HG03175 (cell line): ENCODE measurements around the gene MPV17.
"Not testable (repeated sequence)": the region's sequence is repeated elsewhere in the genome, so short reads cannot be mapped to it uniquely, and the experiment has no call there.

Experiments
- ATAC-seq: cut with Tn5 transposase; IDR thresholded peaks from one replicate; pipeline ENCODE4 v1.9.1; 2021; ENCODE audit warnings: mild to moderate bottlenecking, moderate library complexity; ENCODE audit not compliant: unreplicated experiment

Gene MPV17

DNA sequence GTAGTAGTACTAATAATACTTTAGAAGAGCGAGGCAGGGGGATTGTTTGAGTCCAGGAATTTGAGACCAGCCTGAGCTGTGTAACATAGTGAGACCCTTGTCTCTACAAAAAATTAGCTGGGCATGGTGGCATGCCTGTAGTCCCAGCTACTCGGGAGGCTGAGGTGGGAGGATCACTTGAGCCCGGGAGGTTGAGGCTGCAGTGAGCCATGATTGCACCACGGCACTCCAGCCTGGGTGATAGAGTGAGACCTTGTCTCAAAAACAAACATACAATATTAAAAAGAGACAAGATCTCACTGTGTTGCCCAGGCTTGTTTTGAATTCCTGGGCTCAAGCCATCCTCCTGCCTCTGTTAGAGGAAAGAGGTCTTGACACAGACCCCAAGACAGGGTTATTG, 22.3 kb downstream of the MPV17 start:
- ATAC-seq = not testable (repeated sequence)

GRCh38 chr2:27298391-27299080, 24.4 kb downstream of the MPV17 start:
- ATAC-seq = no peak

- ATAC-seq = no peak
Observed at GRCh38 chr2:27297195-27297594, 25.7 kb downstream of the MPV17 start.

DNA sequence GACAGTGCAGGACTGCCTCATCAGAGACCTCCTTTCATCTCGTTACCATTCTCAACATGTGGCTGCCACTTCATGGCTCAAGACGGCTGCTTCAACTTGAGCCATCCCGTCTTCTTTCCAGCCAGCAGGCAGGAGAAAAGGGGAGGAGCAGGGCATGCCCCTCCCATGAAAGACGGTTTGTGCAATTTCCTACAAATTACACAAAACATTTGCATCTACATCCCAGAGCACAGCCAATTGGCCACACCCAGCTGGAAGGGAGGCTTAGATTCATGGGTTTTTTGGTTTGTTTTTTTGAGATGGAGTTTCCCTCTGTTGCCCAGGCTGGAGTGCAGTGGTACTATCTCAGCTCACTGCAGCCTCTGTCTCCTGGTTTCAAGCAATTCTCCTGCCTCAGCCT, 26.4 kb downstream of the MPV17 start:
- no peak for ATAC-seq

DNA sequence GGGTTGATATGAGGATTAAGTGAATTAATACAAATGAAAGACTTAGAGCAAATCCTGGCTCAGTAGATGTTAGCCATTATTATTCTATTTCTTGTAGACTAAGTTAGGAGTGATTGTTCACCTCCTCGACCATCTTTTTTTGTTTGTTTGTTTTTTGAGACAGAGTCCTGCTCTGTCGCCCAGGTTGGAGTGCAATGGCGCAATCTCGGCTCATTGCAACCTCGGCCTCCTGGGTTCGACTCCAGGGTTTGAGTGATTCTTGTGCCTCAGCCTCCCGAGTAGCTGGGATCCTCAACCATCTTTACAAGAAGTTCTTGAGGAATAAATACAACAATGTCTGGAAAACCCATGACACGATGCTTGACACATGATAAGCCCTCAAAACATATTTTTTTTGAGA, 28.0 kb downstream of the MPV17 start:
- no peak for ATAC-seq

DNA sequence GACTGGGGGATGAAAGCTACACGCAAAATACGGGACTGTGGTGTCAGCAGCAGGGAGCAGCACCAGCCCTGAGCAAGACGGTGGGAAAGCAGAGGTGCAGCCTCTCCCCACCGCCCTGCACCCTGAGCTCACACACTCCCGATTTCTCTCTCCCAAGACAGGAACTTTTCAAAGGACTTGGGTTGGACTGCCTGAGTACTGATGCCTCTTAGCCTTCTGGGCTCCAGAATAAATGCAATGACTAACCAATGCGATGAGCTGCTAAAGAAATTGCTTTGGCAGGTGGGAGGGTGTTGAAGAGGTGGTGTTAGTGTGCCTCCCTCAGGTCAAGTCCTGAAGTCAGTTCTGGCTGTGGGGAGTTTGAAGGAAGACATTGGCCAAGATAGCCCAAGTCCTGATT, 31.0 kb downstream of the MPV17 start:
- no peak for ATAC-seq

DNA sequence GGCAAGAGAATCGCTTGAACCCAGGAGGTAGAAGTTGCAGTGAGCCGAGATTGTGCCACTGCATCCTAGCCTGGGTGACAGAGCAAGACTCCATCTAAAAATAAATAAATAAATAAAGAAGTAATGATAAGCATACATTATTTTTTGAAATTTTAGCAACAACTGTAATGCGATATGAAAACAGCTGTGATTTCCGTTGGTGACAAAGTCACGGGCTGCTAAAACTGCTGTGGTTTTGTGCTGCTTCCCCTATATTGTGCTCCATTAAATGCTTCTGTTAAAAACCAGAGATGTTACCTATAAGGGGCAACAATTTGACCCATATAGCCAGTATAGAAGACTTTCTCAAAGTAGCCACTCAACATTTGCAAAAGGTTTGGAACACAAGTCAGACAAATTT, 32.3 kb downstream of the MPV17 start:
- no peak for ATAC-seq

GRCh38 chr2:27288610-27289009, 34.3 kb downstream of the MPV17 start:
- ATAC-seq = no peak

DNA sequence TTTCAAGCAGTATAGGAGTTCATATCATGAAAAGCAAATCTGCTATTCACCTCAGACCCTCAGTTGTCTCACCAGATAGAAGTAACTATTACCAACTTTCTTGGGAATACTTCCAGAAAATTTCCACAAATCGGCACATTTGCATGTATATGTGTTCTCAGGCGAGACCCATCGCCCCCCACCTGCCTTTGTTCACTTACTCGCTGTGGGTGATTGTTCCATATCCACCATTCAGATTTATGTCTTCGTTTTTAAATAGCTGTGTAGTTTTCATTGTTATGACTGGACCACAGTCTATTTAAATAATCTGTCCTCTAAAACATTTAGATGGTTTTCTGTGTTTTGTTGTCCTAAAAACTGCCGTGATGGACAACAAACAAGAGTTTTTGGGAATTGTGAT, 37.4 kb downstream of the MPV17 start:
- no peak for ATAC-seq

GRCh38 chr2:27284996-27285395, 37.9 kb downstream of the MPV17 start:
- ATAC-seq = no peak

- no peak for ATAC-seq
Observed at GRCh38 chr2:27282892-27283291, 40.0 kb downstream of the MPV17 start.

- no peak for ATAC-seq
Observed at GRCh38 chr2:27281855-27282559, 40.9 kb downstream of the MPV17 start, which contains the start of gene TRIM54. TSS of gene TRIM54 (plus strand) at chr2:27282429. CDS start at chr2:27282732, 303 bp downstream.

DNA sequence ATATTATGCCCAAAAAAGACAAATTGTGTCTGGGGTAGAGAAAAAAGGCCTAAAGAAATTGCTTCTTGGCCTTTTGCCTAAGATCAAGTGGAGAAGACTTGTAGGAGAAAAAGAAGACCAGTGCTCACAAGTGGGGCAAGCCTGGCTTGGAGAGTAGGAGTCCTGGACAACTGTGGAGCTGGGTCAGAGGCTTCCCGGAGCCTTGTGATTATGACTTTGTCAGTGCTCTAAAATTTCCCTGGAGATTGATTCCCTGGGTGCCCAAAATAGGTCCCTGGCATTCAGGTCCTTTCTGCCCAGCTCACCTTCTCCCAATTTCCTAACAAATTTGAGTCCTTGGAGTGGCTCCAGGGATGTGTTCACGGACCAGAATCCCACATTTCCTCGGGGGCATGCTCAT, 41.5 kb downstream of the MPV17 start:
- no peak for ATAC-seq

GRCh38 chr2:27280826-27281225, 42.1 kb downstream of the MPV17 start:
- ATAC-seq = no peak

DNA sequence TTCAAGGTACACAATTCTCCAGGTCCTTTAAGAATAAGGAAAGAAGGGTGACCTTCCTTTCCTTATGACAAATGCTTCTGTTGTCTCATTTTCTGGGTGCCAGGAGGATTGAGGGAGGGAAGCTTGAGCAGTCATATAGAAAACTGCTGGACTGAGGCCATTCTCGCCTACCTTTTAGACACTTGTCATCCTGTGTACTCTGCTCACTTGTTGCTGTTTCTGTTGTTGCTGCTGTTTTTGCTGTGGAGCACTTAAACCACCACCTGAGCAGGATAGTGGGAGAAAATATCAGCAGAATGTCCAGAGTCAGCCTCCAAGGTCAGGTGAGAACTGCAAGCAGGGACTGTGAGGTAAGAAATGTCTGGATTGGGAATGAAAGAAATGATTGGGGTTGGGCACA, 44.9 kb downstream of the MPV17 start:
- ATAC-seq = no peak

GRCh38 chr2:27275211-27276150, 47.4 kb downstream of the MPV17 start, which contains the start of gene DNAJC5G:
TSS of gene DNAJC5G (plus strand) at chr2:27275433. CDS start at chr2:27276729, 1,296 bp downstream.
- no peak for ATAC-seq

GRCh38 chr2:27272537-27273522, 50.1 kb downstream of the MPV17 start:
- not testable (repeated sequence) for ATAC-seq

- no peak for ATAC-seq
Observed at GRCh38 chr2:27271631-27272340, 51.1 kb downstream of the MPV17 start.

DNA sequence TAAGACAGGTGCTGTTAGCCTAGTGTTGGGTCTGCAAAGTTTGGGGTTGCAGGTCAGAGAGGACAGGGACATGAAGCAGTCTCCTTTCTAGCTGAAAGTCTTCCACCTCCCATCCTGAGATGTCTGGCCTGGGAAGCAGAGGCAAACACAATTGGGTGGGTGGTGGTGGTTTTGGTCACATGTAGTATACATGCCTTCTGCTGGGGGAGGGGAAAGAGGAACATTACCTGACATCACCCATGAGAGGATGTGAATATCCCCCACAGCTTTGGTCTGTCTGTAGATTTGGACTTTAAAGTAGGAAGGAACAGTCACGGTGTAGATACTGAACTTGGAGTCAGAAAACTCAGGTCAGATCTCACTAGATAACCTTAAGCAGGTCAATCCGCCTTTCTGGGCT, 52.2 kb downstream of the MPV17 start:
- no peak for ATAC-seq
